ENCODE measurements around the gene RASSF7.

DNA sequence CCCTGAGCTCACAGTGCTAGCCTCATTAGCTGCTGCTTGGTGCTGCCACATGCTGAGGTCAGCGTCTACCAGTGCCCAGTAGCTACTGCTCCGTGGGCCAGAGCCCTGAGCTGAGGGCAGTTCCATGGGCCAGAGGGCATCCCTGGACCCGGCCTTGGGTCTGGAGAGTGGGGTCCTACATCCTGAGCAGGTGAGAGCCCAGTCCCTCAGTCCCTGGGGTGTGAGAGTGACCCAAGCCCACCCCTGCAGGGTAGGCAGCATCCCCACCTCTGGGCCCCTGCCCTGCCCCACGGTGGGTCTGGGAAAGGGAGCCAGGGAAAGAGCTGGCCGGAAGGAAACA is 10.1 kb upstream of the RASSF7 start:
- TF ChIP-seq, protein P1, sequence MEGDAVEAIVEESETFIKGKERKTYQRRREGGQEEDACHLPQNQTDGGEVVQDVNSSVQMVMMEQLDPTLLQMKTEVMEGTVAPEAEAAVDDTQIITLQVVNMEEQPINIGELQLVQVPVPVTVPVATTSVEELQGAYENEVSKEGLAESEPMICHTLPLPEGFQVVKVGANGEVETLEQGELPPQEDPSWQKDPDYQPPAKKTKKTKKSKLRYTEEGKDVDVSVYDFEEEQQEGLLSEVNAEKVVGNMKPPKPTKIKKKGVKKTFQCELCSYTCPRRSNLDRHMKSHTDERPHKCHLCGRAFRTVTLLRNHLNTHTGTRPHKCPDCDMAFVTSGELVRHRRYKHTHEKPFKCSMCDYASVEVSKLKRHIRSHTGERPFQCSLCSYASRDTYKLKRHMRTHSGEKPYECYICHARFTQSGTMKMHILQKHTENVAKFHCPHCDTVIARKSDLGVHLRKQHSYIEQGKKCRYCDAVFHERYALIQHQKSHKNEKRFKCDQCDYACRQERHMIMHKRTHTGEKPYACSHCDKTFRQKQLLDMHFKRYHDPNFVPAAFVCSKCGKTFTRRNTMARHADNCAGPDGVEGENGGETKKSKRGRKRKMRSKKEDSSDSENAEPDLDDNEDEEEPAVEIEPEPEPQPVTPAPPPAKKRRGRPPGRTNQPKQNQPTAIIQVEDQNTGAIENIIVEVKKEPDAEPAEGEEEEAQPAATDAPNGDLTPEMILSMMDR (IDR thresholded peaks at IDR 0.05) = no peak
- no peak for TF ChIP-seq POLR2A (IDR thresholded peaks at IDR 0.05)
